Measurements from ENCODE around the gene ATP6V0C. TPM values are rescaled to one million over a fixed set of nuclear protein-coding genes. Genes with fewer than 3 reads are reported as not detected.
"Not testable (repeated sequence)": the region's sequence is repeated elsewhere in the genome, so short reads cannot be mapped to it uniquely, and the experiment has no call there.

ATP6V0C gene
- total RNA-seq, 1 donor from 2014 or later, result 91.4 TPM

GRCh38 chr16:2478279-2478678, 35.5 kb upstream of the ATP6V0C start:
- ChIA-PET CTCF (no interaction called here), POLR2A (interaction anchor here (0.6 to 1.1 kb wide), 2 partner anchors 19 to 547 kb away, joined by 3 to 5 read pairs; partner anchors contain the start of gene TEDC2)
- H3K27ac Mint-ChIP-seq, result no peak overlapping the region
- peaks cover 12% of the 10 kb centered on the region for H3K4me1 Mint-ChIP-seq
- no peak for ATAC-seq (ENCODE audit: low read depth)
- no peaks in the 10 kb centered on the region for H3K9me3 Mint-ChIP-seq
- intact Hi-C loops (cut with micrococcal nuclease), result no loop called here
- DNase-seq, result no peak
- no peak overlapping the region for H3K4me3 Mint-ChIP-seq
- H3K36me3 Mint-ChIP-seq (ENCODE audit: low read depth), result no peaks in the 10 kb centered on the region
- TF ChIP-seq CTCF (IDR thresholded peaks at IDR 0.05), result no peak
- no peaks in the 10 kb centered on the region for H3K27me3 Mint-ChIP-seq

GRCh38 chr16:2479996-2480395, 33.8 kb upstream of the ATP6V0C start:
- H3K27ac Mint-ChIP-seq; POLR2A ChIA-PET; H3K36me3 Mint-ChIP-seq (ENCODE audit: low read depth); DNase-seq; ATAC-seq (ENCODE audit: low read depth); H3K4me3 Mint-ChIP-seq; H3K27me3 Mint-ChIP-seq; H3K9me3 Mint-ChIP-seq; CTCF ChIA-PET; intact Hi-C loops (cut with micrococcal nuclease): not testable (repeated sequence)
- H3K4me1 Mint-ChIP-seq, result peaks cover 10% of the 10 kb centered on the region

GRCh38 chr16:2480948-2481347, 32.8 kb upstream of the ATP6V0C start:
- Mint-ChIP-seq H3K9me3 (no peaks in the 10 kb centered on the region), H3K36me3 (ENCODE audit: low read depth) (no peaks in the 10 kb centered on the region), H3K4me1 (peaks cover 8% of the 10 kb centered on the region), H3K4me3 (no peak overlapping the region), H3K27ac (no peak overlapping the region), H3K27me3 (no peaks in the 10 kb centered on the region)
- CTCF ChIA-PET, result no interaction called here
- intact Hi-C loops (cut with micrococcal nuclease), result no loop called here
- no peak for TF ChIP-seq CTCF (IDR thresholded peaks at IDR 0.05)
- ATAC-seq (ENCODE audit: low read depth) (no peak), DNase-seq (no peak)
- POLR2A ChIA-PET, result interaction anchor here (0.5 kb wide), 1 partner anchor 42 kb away, joined by 3 read pairs; no protein-coding TSS in a partner anchor

- TF ChIP-seq CTCF (IDR thresholded peaks at IDR 0.05), result no peak
- ATAC-seq (ENCODE audit: low read depth), result no peak
- DNase-seq, result no peak
- no peaks in the 10 kb centered on the region for H3K9me3 Mint-ChIP-seq
- no peaks in the 10 kb centered on the region for H3K27me3 Mint-ChIP-seq
- intact Hi-C loops (cut with micrococcal nuclease), result no loop called here
- ChIA-PET POLR2A (no interaction called here), CTCF (no interaction called here)
- peaks cover 13% of the 10 kb centered on the region for H3K4me1 Mint-ChIP-seq
- H3K4me3 Mint-ChIP-seq, result no peak overlapping the region
- no peaks in the 10 kb centered on the region for H3K36me3 Mint-ChIP-seq (ENCODE audit: low read depth)
- H3K27ac Mint-ChIP-seq, result no peak overlapping the region
These were observed 32.1 kb upstream of the ATP6V0C start for GRCh38 chr16:2481676-2482075.

GRCh38 chr16:2482249-2482648, 31.5 kb upstream of the ATP6V0C start:
- H3K27ac Mint-ChIP-seq, result no peak overlapping the region
- no peaks in the 10 kb centered on the region for H3K27me3 Mint-ChIP-seq
- ATAC-seq (ENCODE audit: low read depth) (no peak), DNase-seq (no peak)
- no peaks in the 10 kb centered on the region for H3K9me3 Mint-ChIP-seq
- H3K4me1 Mint-ChIP-seq, result peaks cover 18% of the 10 kb centered on the region
- H3K36me3 Mint-ChIP-seq (ENCODE audit: low read depth), result no peaks in the 10 kb centered on the region
- no peak overlapping the region for H3K4me3 Mint-ChIP-seq
- CTCF ChIA-PET, result no interaction called here
- POLR2A ChIA-PET, result interaction anchor here (1.1 kb wide), 1 partner anchor 11 kb away, joined by 6 read pairs; the partner anchor contains the start of gene NTN3
- no peak for TF ChIP-seq CTCF (IDR thresholded peaks at IDR 0.05)
- intact Hi-C loops (cut with micrococcal nuclease), result no loop called here

All from activated B cell treated with CpG ODN at 0.5 μM for 24 hours (primary cell).